Gastrocnemius medialis (tissue), 4 donors: ENCODE measurements around the gene NELL2.

Experiments used
- CTCF ChIP-seq, 5 experiments: fragments of 450-650 bp in 3 of 5; fragments of 200-600 bp in 2 of 5; sonication (generic) in 2 of 5; IDR thresholded peaks in 4 of 5; conservative IDR thresholded peaks in 1 of 5; 1 replicate in 4 of 5; 2 replicates in 1 of 5; pipeline ENCODE4 v1.5.1; 2016 to 2019; ENCODE audit warnings: antibody characterized with exemption in 5 of 5, mild to moderate bottlenecking in 3 of 5, moderate library complexity in 3 of 5
- POLR2A ChIP-seq, 2 donors: fragments of 450-650 bp; IDR thresholded peaks; one replicate each; pipeline ENCODE4 v1.6.1; 2017; ENCODE audit warnings: antibody characterized with exemption in 2 of 2, mild to moderate bottlenecking in 2 of 2, moderate library complexity in 2 of 2

DNA sequence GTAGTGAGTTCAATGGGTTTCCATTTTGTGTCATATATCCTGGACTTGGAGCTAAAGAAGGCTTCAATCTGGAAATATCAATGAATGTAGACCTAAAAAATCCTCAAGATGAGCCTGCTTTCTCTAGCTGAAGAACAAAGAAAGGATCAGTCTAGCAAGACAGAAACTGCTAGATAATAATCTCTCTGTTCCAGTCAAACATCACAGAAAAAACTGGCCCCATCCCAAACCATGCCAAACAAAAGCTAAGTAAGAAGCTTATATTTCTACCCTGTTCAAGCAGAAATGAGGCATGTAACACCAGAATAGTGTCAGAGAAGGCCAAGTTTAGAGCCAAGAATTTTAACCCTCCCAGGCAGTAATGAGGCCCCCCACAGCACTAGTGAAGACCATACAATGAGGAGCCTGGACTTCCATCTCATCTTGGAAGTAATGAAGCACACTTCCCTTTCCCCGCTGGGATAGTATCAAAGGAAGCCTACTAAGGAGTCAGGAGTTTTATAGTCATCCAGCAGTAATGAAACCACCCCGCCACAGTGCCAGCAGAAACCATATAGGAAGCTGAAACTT, 95.8 kb downstream of the NELL2 start:
- TF ChIP-seq CTCF (IDR thresholded peaks at IDR 0.05 in 4 of 5, conservative IDR thresholded peaks at IDR 0.05 in 1 of 5) (no peak), POLR2A (IDR thresholded peaks at IDR 0.05) (no peak)
